Skeletal muscle tissue (tissue), 4 donors: ENCODE results near the gene RHOBTB1. TPM values are rescaled to one million over a fixed set of nuclear protein-coding genes. Genes with fewer than 3 reads are reported as not detected.

Experiments
- H3K27ac ChIP-seq: one replicate; pipeline ENCODE4 v1.7.0; 2013; ENCODE audit warnings: mild to moderate bottlenecking, low read depth, low read length, inconsistent platforms
- H3K27me3 ChIP-seq, 3 donors: one replicate each; pipeline ENCODE4 v1.7.0; 2013; ENCODE audit warnings: low read length in 3 of 3; ENCODE audit not compliant: control insufficient read depth in 3 of 3, insufficient read depth in 3 of 3
- H3K36me3 ChIP-seq, 3 donors: one replicate each; pipeline ENCODE4 v1.7.0; 2013; ENCODE audit warnings: low read length in 3 of 3; ENCODE audit not compliant: control insufficient read depth in 3 of 3, insufficient read depth in 3 of 3
- H3K4me1 ChIP-seq, 3 donors: one replicate each; pipeline ENCODE4 v1.7.0; 2013; ENCODE audit warnings: low read length in 3 of 3, mild to moderate bottlenecking in 3 of 3; ENCODE audit not compliant: control insufficient read depth in 3 of 3, insufficient read depth in 3 of 3
- H3K4me3 ChIP-seq, 3 donors: one replicate each; pipeline ENCODE4 v1.7.0; 2013; ENCODE audit warnings: low read length in 3 of 3
- H3K9ac ChIP-seq, 3 donors: one replicate each; pipeline ENCODE4 v1.7.0; 2013; ENCODE audit warnings: low read length in 3 of 3, mild to moderate bottlenecking in 3 of 3, moderate library complexity in 2 of 3, low read depth in 1 of 3
- H3K9me3 ChIP-seq, 3 donors: one replicate each; pipeline ENCODE4 v1.7.0; 2013; ENCODE audit warnings: low read length in 3 of 3; ENCODE audit not compliant: control insufficient read depth in 3 of 3
- total RNA-seq: library from RNA; depleted of rRNA; stranded (reverse); fragments of >200 nt; gene quantifications from one replicate; pipeline ENCODE4 v1.2.3, GENCODE V29; 2014
- donor health status: Osteomylitis.

The RHOBTB1 gene, protein sequence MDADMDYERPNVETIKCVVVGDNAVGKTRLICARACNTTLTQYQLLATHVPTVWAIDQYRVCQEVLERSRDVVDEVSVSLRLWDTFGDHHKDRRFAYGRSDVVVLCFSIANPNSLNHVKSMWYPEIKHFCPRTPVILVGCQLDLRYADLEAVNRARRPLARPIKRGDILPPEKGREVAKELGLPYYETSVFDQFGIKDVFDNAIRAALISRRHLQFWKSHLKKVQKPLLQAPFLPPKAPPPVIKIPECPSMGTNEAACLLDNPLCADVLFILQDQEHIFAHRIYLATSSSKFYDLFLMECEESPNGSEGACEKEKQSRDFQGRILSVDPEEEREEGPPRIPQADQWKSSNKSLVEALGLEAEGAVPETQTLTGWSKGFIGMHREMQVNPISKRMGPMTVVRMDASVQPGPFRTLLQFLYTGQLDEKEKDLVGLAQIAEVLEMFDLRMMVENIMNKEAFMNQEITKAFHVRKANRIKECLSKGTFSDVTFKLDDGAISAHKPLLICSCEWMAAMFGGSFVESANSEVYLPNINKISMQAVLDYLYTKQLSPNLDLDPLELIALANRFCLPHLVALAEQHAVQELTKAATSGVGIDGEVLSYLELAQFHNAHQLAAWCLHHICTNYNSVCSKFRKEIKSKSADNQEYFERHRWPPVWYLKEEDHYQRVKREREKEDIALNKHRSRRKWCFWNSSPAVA
- total RNA-seq: 29.2 TPM

DNA sequence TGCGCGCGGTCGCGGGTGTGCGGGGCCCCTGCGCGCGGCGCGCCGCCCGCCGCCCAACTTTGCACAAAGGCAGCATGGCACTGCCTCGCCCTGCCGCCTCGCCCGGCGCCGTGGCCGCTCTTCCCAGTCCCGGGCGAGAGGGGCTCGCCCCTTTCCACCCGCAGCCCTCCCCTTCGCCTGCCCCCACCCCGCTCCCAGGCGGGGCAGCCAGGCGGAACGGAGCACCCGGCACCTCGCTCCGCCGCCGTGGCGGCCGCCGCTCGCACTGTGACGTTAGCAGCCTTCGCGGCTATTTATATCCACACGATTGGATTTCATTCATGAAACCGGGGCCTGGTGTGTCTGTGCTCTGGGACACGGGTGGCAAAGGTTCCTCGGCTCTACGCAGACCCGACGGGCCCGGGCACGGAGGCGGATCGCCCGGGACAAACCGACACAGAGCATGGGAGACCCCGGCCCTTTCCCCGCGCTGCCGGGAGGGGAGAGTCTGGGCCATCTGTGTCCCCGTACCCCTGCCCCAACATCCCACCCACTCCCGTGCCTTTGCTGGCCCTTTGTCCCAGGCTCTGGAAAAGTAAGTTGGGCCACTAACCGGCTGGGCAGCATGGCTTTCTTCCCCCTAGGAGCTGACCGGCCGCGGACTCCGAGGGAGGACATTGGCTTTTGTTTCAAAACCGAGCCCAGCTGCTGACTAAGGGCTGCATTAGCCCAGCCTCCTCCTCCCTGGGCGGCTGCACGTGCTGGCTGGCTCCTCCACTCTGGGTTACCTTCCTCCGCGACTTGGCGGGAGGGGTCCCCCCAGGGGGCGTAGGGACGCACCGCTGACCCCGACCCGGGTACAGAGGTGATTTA, at the start of gene RHOBTB1:
Gene RHOBTB1 (minus strand): TSS at position 128 of the 852 bp plus-strand sequence. CDS start 32,643 bp downstream, outside the sequence.
- Histone ChIP-seq H3K27ac (peak within 1 kb of the TSS; percentile 94), H3K9me3 (no peaks in the 10 kb centered on the region), H3K9ac (peak within 1 kb of the TSS; percentile 94 to 99 (median 94)), H3K36me3 (no peaks in the 10 kb centered on the region), H3K27me3 (no peaks in the 10 kb centered on the region), H3K4me1 (peaks cover 12 to 15% (median 15%) of the 10 kb centered on the region in 3 donors), H3K4me3 (peak within 1 kb of the TSS; percentile 81 to 94 (median 89))

DNA sequence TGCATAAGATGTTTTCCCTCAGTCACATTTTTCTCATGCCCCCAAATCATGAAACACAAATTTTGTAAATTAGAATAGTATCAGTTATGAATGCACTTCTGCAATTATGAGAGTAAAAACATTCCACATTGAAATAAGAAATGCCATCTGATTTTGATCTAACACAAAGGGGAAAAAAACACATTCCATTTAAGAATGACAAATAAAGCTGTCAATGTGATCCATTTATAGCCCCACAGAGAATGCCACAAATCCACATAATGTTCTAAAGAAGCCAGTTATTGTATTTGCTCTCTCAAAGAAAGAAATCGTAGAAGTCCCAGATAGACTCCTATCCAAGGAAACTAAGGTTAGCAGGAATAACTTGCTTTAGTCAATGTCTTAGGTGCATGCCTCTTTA, 48.7 kb upstream of the RHOBTB1 start:
- Histone ChIP-seq H3K36me3 (no peaks in the 10 kb centered on the region), H3K27ac (no peak overlapping the region), H3K4me1 (no peaks in the 10 kb centered on the region), H3K9me3 (no peaks in the 10 kb centered on the region), H3K4me3 (no peak overlapping the region), H3K9ac (no peak overlapping the region), H3K27me3 (no peaks in the 10 kb centered on the region)

GRCh38 chr10:60990663-60991062, 46.7 kb upstream of the RHOBTB1 start:
- no peaks in the 10 kb centered on the region for H3K4me1 ChIP-seq
- no peak overlapping the region for H3K27ac ChIP-seq
- no peak overlapping the region for H3K4me3 ChIP-seq
- H3K27me3 ChIP-seq: no peaks in the 10 kb centered on the region
- H3K36me3 ChIP-seq: no peaks in the 10 kb centered on the region
- no peak overlapping the region for H3K9ac ChIP-seq
- H3K9me3 ChIP-seq: no peaks in the 10 kb centered on the region

GRCh38 chr10:60989400-60989876, 45.5 kb upstream of the RHOBTB1 start:
- Histone ChIP-seq H3K9me3 (no peaks in the 10 kb centered on the region), H3K27me3 (no peaks in the 10 kb centered on the region), H3K27ac (no peak overlapping the region), H3K9ac (no peak overlapping the region), H3K4me1 (no peaks in the 10 kb centered on the region), H3K36me3 (no peaks in the 10 kb centered on the region), H3K4me3 (no peak overlapping the region)

- Histone ChIP-seq H3K27me3 (no peaks in the 10 kb centered on the region), H3K9ac (no peak overlapping the region), H3K9me3 (no peaks in the 10 kb centered on the region), H3K4me1 (no peaks in the 10 kb centered on the region), H3K36me3 (no peaks in the 10 kb centered on the region), H3K27ac (no peak overlapping the region), H3K4me3 (no peak overlapping the region)
These were observed 42.8 kb upstream of the RHOBTB1 start for GRCh38 chr10:60986791-60987190.

- Histone ChIP-seq H3K9me3 (no peaks in the 10 kb centered on the region), H3K27me3 (no peaks in the 10 kb centered on the region), H3K4me3 (no peak overlapping the region), H3K36me3 (no peaks in the 10 kb centered on the region), H3K4me1 (no peaks in the 10 kb centered on the region), H3K27ac (no peak overlapping the region), H3K9ac (no peak overlapping the region)
These were observed 42.0 kb upstream of the RHOBTB1 start for GRCh38 chr10:60985951-60986350.

DNA sequence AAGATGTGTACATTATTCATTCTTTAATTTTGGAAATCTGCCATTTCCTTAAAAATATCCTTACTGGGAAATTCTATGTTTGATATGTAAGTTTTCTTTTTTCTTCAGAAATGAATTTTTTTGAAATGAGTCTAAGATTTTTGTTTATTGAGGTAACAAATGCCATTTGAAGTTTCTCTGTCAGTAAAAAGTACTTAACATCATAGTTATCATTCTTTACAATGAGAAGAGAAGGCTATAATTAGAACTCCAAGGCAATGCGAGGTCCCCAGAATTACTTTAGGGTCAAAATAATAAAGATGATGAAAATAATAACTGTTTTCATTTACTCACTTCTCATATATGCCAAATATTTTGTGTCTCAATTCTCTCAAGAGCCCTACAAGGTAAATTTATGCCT, 37.0 kb upstream of the RHOBTB1 start:
- no peak overlapping the region for H3K4me3 ChIP-seq
- no peak overlapping the region for H3K9ac ChIP-seq
- H3K27me3 ChIP-seq: no peaks in the 10 kb centered on the region
- no peaks in the 10 kb centered on the region for H3K9me3 ChIP-seq
- no peaks in the 10 kb centered on the region for H3K4me1 ChIP-seq
- no peak overlapping the region for H3K27ac ChIP-seq
- H3K36me3 ChIP-seq: no peaks in the 10 kb centered on the region

DNA sequence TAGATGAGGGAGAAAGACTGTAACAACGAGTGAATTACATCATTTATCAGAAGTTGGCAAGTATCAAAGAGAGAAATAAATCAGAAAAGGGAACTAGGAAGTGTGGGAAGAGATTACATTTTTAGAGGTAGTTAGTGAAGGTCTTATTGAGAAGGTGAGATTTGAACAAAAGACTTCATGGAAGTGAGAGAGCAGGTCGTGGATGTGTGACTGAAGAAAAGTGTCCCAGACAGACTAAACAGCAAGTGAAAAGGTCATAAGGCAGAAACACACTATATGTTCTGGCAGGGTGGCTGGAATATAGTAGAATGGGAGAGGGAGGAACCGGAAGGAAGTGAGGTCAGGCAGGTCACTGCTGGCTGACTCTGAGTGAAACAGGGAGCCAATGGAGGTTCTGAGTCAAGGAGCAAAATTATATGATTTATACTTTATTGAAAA, 35.7 kb upstream of the RHOBTB1 start:
- no peak overlapping the region for H3K4me3 ChIP-seq
- no peaks in the 10 kb centered on the region for H3K4me1 ChIP-seq
- no peaks in the 10 kb centered on the region for H3K36me3 ChIP-seq
- H3K9me3 ChIP-seq: no peaks in the 10 kb centered on the region
- no peak overlapping the region for H3K27ac ChIP-seq
- no peaks in the 10 kb centered on the region for H3K27me3 ChIP-seq
- H3K9ac ChIP-seq: no peak overlapping the region

- Histone ChIP-seq H3K9ac (no peak overlapping the region), H3K27me3 (no peaks in the 10 kb centered on the region), H3K4me1 (no peaks in the 10 kb centered on the region), H3K27ac (no peak overlapping the region), H3K36me3 (no peaks in the 10 kb centered on the region), H3K9me3 (no peaks in the 10 kb centered on the region), H3K4me3 (no peak overlapping the region)
These were observed 34.5 kb upstream of the RHOBTB1 start for GRCh38 chr10:60978287-60979115.
